HG02763 (cell line): ENCODE data around the gene SH2B2.
A peak's percentile ranks its signal among the peaks of the same experiment; 100 is the strongest.

Experiments used
- ATAC-seq: cut with Tn5 transposase; IDR thresholded peaks from one replicate; pipeline ENCODE4 v1.9.1; 2021; ENCODE audit warnings: mild to moderate bottlenecking, moderate library complexity; ENCODE audit not compliant: unreplicated experiment

SH2B2 gene

GRCh38 chr7:102286237-102287110 is at the start of gene SH2B2:
Gene SH2B2 (plus strand): TSS chr7:102286868. CDS start chr7:102300551, 13,683 bp downstream.
- ATAC-seq: peak; percentile 19

DNA sequence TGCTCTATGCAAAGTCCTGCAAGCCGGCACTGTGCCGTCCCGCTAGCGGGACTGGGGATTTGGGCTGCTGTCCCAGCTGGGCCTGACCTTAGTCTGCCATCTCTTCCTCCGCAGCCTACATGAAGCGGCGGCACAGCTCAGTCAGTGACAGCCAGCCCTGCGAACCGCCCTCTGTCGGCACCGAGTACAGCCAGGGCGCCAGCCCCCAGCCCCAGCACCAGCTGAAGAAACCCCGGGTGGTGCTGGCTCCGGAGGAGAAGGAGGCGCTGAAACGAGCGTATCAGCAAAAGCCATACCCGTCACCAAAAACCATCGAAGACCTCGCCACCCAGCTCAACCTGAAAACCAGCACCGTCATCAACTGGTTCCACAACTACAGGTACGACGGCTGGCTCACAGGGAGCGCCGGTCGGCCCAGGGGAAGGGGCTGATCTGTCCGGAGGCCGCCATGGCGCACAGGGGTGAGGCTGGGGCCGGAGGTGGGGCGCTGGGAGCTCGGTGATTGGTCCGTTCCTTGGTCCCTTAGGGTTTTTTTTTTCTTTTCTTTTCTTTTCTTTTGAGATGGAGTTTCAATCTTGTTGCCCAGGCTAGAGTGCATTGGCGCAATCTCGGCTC is 47.4 kb upstream of the SH2B2 start:
- no peak for ATAC-seq

DNA sequence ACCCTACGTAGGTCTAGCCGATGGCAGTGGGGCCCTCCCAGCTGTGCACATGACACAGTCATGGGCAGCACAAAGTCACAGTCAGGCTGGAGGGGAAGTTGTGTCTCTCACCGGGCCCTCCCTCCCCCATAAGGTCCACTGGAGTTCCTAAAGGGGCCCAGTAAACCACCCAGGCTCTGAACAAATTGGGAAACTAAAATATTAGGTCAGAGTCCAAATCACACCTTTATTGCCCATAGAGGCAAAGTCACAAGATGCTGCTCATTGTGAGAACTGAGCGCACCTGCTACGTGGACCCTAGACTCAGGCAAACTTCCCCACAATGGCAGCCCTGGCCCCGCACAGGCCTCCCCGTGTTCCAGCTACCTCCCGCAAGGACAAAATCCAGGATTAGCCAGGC is 45.2 kb upstream of the SH2B2 start:
- no peak for ATAC-seq

GRCh38 chr7:102244601-102245000 is 42.1 kb upstream of the SH2B2 start:
- ATAC-seq: no peak

DNA sequence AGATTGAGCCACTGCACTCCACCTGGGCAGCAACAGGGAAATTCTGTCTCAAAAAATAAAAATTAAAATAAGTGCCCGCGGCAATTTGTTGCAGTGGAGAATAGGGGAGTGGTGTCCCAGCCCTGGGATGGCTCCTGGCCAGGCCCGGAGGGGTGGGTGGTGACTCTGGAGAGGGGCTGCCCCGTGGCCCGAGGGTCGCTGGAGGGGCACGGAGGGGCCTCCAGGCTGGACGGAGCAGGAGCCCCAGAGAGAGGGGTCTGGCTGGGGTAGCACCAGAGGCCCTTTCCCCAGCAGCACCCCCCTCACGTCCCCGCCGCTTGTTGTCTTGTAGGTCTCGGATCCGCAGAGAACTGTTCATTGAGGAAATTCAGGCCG is 38.6 kb upstream of the SH2B2 start:
- no peak for ATAC-seq

GRCh38 chr7:102248456-102249395 is 37.9 kb upstream of the SH2B2 start:
- ATAC-seq: no peak

DNA sequence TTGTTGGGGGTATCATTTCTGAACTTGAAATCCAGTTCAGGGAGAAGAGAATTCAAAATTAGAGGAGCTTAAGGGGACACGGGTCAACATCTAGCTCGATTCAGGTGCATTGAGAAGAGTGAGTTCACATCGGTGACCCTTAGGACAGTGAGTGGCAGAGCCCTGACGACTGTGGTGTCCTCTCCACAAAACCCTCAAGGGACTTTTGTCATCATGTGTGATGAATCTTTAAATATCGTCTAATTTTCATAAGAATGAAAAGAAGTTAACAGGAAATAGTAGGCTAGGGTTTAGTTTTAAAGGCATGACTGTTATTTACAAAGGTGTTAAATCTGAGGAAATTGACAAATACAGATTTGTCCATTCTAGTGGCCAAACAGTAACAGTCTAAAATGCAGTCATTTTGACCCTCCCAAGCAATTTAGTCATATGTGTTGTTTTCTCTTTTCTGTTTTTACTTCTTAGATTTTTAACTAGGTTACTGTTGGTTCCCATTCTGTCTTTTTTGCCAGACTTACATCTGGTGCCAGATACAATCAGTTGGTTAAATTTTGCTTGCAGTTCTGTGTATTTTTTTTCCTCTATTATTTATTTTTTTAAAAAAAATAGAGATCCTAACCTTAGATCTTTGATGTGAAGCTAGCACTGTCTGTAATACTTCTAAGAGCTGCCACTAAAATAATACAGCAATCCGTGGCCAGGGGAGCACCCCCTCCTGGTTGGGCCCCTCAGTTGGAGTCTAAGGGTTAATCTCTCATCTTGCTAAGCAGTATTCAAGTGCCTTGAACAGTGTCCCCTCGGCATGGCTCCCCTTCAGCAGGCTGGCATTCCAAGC is 34.9 kb upstream of the SH2B2 start:
- no peak for ATAC-seq

DNA sequence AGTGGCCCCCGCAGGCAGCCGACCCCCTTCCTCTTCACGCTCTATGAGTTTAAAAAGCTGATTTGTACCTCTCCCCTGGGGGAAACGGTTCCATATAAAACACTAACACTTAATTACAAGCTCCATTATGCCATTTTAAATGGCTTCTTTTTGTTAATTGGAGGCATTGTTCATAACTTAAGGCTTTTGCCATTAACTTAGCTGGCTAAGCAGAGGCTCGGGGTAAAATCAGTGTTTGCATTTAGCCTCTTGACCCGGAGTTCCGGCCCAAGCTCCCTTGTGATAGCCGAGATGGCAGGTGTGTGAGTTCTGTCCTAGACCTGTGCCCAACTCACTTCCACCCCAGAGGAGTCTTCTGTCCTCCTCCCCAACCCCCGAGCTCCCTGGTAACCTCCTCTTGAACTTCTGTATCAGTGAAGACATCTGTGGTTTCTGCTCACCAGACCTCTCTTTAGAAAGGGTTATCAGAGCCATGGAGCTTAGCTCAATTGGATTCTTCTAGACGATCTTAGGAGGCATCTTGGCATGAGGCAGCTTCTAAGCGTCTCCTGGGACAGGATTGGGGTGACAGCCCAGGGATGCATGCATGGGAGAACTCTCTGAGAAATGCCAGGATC is 34.2 kb upstream of the SH2B2 start:
- no peak for ATAC-seq

- no peak for ATAC-seq
Observed at GRCh38 chr7:102253066-102253972, 33.3 kb upstream of the SH2B2 start.

DNA sequence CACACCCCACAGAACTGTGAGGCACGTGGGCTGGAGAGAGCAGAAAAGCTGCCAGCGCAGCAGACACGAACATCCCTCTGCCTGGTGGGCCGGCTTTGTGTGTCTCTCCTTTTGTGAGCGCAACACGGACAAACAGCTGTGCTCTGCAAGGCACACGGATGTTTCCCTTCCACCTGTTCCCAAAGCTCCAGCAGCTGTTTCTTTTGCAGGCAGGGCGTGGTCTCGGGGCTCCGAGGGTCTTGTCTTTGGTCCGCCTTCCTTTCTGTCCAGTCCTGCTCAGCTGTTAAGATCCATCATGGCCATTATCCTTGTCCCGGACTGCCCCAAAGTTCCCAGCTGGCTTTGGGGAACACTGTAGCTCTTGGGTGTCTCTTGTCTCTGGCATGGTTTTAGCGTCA is 32.7 kb upstream of the SH2B2 start:
- ATAC-seq: no peak

GRCh38 chr7:102254521-102254920 is 32.1 kb upstream of the SH2B2 start:
- ATAC-seq: no peak

- ATAC-seq: no peak
Observed at GRCh38 chr7:102255501-102255900, 31.2 kb upstream of the SH2B2 start.

DNA sequence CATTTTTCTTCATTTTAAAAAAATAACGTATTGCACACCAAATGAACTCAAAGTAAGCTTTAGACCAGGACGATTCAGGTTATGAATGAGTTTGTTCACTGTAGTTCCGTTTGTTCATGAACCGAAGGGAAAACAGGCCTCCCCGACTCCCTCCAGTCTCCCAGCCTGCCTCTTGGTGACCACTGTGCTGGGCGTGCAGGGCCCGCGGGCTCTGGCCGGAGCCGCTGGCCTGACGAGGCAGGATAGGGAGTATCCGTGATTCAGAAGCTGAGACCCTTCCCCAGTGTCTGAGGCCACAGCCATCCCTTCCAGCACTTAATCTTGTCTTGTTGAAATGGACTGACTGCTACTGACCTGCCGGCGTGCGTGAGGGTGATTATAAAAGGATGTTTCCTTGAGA is 30.8 kb upstream of the SH2B2 start:
- no peak for ATAC-seq

GRCh38 chr7:102258073-102258748 is 28.5 kb upstream of the SH2B2 start:
- ATAC-seq: no peak

DNA sequence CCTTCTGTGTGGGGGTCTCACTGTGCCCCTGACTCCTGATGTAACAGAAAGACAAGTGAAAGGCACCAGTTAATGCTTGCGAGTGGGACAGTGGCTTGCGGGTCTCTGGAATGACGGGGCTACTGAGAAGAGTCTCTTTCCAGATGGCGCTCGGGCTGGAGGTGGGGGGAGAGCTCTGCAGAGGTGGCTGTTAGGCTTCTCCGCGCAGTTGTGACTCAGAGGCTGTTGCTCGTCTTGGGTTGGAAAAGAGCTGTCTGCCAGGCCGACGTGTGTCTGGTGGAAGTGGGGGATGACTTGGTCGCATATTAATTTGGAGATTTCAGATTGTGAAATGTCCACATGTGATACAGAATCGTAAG is 27.9 kb upstream of the SH2B2 start:
- ATAC-seq: no peak

DNA sequence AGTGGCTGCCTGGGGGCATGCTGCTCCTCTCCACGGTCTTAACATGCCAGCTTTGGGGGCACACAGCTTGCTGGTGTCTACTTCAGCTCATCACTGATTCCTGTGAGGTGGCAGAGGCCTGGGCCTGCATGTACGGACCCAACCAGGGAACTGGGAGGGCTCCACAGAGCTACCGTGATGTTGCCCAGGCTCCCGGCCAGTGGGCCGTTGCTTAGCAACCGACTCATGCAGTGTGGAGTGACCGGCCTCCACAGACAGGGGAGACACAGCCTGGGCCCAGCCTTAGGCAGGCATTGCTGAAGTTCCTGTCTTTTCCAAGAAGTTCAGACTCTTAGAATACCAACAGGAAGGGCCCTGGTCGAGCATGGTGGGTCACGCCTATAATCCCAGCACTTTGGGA is 25.8 kb upstream of the SH2B2 start:
- no peak for ATAC-seq

DNA sequence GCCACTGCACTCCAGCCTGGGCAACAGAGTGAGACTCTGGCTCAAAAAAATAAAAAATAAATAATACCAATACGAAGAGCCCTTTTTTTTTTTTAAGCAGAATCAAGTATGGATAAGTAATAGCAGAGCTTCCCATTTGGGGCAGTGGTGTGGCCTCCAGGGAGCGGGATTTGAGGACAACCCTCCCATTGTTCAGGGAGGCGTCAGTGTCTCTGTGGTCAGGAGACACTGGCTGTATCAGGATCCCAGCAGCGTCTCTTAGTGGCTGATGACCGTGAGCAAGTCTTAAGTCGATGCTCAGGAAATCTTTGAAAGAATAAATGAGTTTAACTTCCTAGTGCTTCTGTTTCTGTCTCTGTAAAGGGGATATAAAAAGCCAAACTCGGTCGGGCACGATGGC is 25.2 kb upstream of the SH2B2 start:
- ATAC-seq: no peak

GRCh38 chr7:102262546-102262945 is 24.1 kb upstream of the SH2B2 start:
- no peak for ATAC-seq
